Endothelial cell of umbilical vein (primary cell): ENCODE measurements around the gene RBMS3. TPM values are rescaled to one million over a fixed set of nuclear protein-coding genes. Genes with fewer than 3 reads are reported as not detected.
A peak's percentile ranks its signal among the peaks of the same experiment; 100 is the strongest.

Experiments used
- BruUV-seq: library from RNA; stranded (reverse); fragments of 400-500 nt; replicated peaks from 2 replicates; lab custom pipeline; 2021; lab: Mats Ljungman, UMichigan
- CTCF ChIA-PET: fragments of 300-600, 350-600 bp; sonication (Branson Sonifier 250); formaldehyde crosslinking; loops from one replicate; lab custom pipeline; 2021; ENCODE audit warnings: antibody characterized with exemption, inconsistent platforms; lab: Charles Lee
- POLR2A ChIA-PET: fragments of 300-600, 350-600 bp; sonication (Branson Sonifier 250); formaldehyde crosslinking; loops from one replicate; lab custom pipeline; 2021; ENCODE audit warnings: antibody characterized with exemption, inconsistent platforms; lab: Charles Lee
- DNase-seq: peaks from one replicate; pipeline ENCODE4 v3.0.0-alpha.2; 2011; ENCODE audit warnings: low read depth, low spot score
- FAIRE-seq: peaks from 2 replicates; lab custom pipeline; 2011; peaks lifted over from hg19 to GRCh38; lab: Jason Lieb, UNC
- H2AFZ ChIP-seq: 2 replicates; pipeline ENCODE4 v1.6.0; 2012; ENCODE audit warnings: low read depth, low read length, control low read depth, inconsistent platforms
- H3K27ac ChIP-seq: 2 replicates; pipeline ENCODE4 v1.5.1; 2011; ENCODE audit warnings: low read depth, mild to moderate bottlenecking, control low read depth, low read length, moderate library complexity; ENCODE audit not compliant: insufficient read depth
- H3K27me3 ChIP-seq, 2 experiments: 2 replicates each; pipeline versions ENCODE4 v1.6.0 to v1.6.1; 2011; ENCODE audit warnings: low read length in 2 of 2, mixed read lengths in 1 of 2; ENCODE audit not compliant: control insufficient read depth in 2 of 2, insufficient read depth in 2 of 2
- H3K36me3 ChIP-seq, 2 experiments: 2 replicates in 1 of 2; 3 replicates in 1 of 2; pipeline ENCODE4 v1.5.1; 2011; ENCODE audit warnings: low read length in 2 of 2, mild to moderate bottlenecking in 1 of 2, moderate library complexity in 1 of 2; ENCODE audit not compliant: control insufficient read depth in 2 of 2, insufficient read depth in 2 of 2; ENCODE audit errors: extremely low read depth in 1 of 2
- H3K4me1 ChIP-seq: 3 replicates; pipeline ENCODE4 v1.5.1; 2011; ENCODE audit warnings: mild to moderate bottlenecking, low read length; ENCODE audit not compliant: control insufficient read depth, insufficient read depth; ENCODE audit errors: extremely low read depth
- H3K4me2 ChIP-seq: 2 replicates; pipeline ENCODE4 v1.6.1; 2011; ENCODE audit warnings: low read length, control low read depth, mixed read lengths; ENCODE audit not compliant: insufficient read depth
- H3K4me3 ChIP-seq, 3 experiments: fragments of 200-600 bp in 1 of 3; sonication (generic), shearing (Covaris generic) in 1 of 3; replicated peaks in 1 of 3; 2 replicates each; pipeline ENCODE4 v1.5.1; 2011 to 2016; ENCODE audit warnings: control low read depth in 3 of 3, low read length in 3 of 3, mild to moderate bottlenecking in 2 of 3, inconsistent platforms in 1 of 3, low read depth in 1 of 3, moderate library complexity in 1 of 3; ENCODE audit not compliant: insufficient read depth in 1 of 3
- H3K79me2 ChIP-seq: 2 replicates; pipeline ENCODE4 v1.6.0; 2012; ENCODE audit warnings: low read length, inconsistent platforms; ENCODE audit not compliant: control insufficient read depth, insufficient read depth
- H3K9ac ChIP-seq: replicated peaks from 2 replicates; pipeline ENCODE3; 2011; ENCODE audit warnings: low read length, control low read depth; ENCODE audit not compliant: insufficient read depth; ENCODE audit errors: extremely low read depth
- H3K9me1 ChIP-seq: replicated peaks from 3 replicates; pipeline ENCODE4 v1.6.0; 2011; ENCODE audit warnings: mild to moderate bottlenecking, low read length; ENCODE audit not compliant: control insufficient read depth, insufficient read depth; ENCODE audit errors: extremely low read depth
- H3K9me3 ChIP-seq: replicated peaks from 2 replicates; pipeline ENCODE4 v1.5.1; 2012; ENCODE audit warnings: low read length, inconsistent platforms; ENCODE audit not compliant: control insufficient read depth, insufficient read depth
- H4K20me1 ChIP-seq: replicated peaks from 2 replicates; pipeline ENCODE3; 2011; ENCODE audit warnings: mild to moderate bottlenecking, low read length; ENCODE audit not compliant: control insufficient read depth, insufficient read depth; ENCODE audit errors: extremely low read depth
- GATA2 ChIP-seq: IDR thresholded peaks from 2 replicates; pipeline ENCODE4 v1.7.0; 2011; ENCODE audit warnings: low read depth, mild to moderate bottlenecking, moderate library complexity, mixed read lengths, low read length; ENCODE audit not compliant: insufficient read length, insufficient read depth
- MYC ChIP-seq: IDR thresholded peaks from one replicate; pipeline ENCODE4 v1.6.1; 2011; ENCODE audit warnings: mild to moderate bottlenecking, low read depth, low read length
- dilution Hi-C: fragments of 300-500 bp; cut with MboI; formaldehyde crosslinking; loops from one replicate; pipeline ENCODE4 v1.15.0; 2019; ENCODE audit warnings: low sequenced_read_pairs; ENCODE audit not compliant: extremely low pct_ligation_motif_present
- intact Hi-C: fragments of 100-400 bp; cut with micrococcal nuclease; formaldehyde crosslinking; loops from one replicate; pipeline ENCODE4 v1.10.0; 2022
- polyA plus RNA-seq, 4 experiments: library from polyadenylated mRNA; depleted of rRNA in 3 of 4; stranded (reverse) in 3 of 4; unstranded in 1 of 4; fragments of >200 nt; gene quantifications; 2 replicates each; pipeline versions ENCODE4 v1.2.1 to v1.2.3, GENCODE V29; 2011 to 2012; ENCODE audit warnings: missing spikeins in 1 of 4
- total RNA-seq: library from RNA; stranded (reverse); gene quantifications from 2 replicates; pipeline ENCODE4 v1.2.3, GENCODE V29; 2021
- TF ChIP-seq, protein P1 (sequence below): IDR thresholded peaks from 2 replicates; pipeline ENCODE4 v1.6.1; 2011; ENCODE audit not compliant: insufficient read depth, insufficient read length
- TF ChIP-seq, protein P2 (sequence below), 2 donors: IDR thresholded peaks; 1 replicate in 1 of 2; 2 replicates in 1 of 2; pipeline ENCODE4 v1.5.1; 2011; ENCODE audit warnings: low read length in 2 of 2, mild to moderate bottlenecking in 2 of 2, moderate library complexity in 2 of 2, control low read depth in 1 of 2, inconsistent platforms in 1 of 2, low read depth in 1 of 2; ENCODE audit not compliant: insufficient read depth in 1 of 2; ENCODE audit errors: extremely low read depth in 1 of 2

Gene RBMS3
- total and polyA plus RNA-seq, 2 donors (not counting 3 experiments of a cell fraction or from before 2014, with no cell fraction given): 13.6 to 42.3 TPM

GRCh38 chr3:30012941-30013543, 732.2 kb downstream of the RBMS3 start:
- H3K27ac ChIP-seq: no peak overlapping the region
- intact Hi-C loops: loop anchor here (1.0 to 5.0 kb wide), 6 partner anchors 29 to 1536 kb away; no protein-coding TSS in a partner anchor
- no peaks in the 10 kb centered on the region for H3K36me3 ChIP-seq
- BruUV-seq: no TSS peak
- dilution Hi-C loops: no loop called here
- FAIRE-seq: peak; percentile 70
- H4K20me1 ChIP-seq: no peaks in the 10 kb centered on the region
- ChIA-PET POLR2A (interaction anchor here (0.6 kb wide), 1 partner anchor 102 kb away, joined by 3 read pairs; no protein-coding TSS in a partner anchor), CTCF (interaction anchor here (0.5 to 9.0 kb wide), 42 partner anchors 8 to 1435 kb away, joined by 3 to 170 read pairs (median 5); no protein-coding TSS in a partner anchor)
- H3K27me3 ChIP-seq: no peaks in the 10 kb centered on the region
- H3K4me2 ChIP-seq: no peak overlapping the region
- peaks cover 5% of the 10 kb centered on the region for H3K4me1 ChIP-seq
- DNase-seq: peak; percentile 76
- no peaks in the 10 kb centered on the region for H3K9me3 ChIP-seq
- no peak overlapping the region for H3K4me3 ChIP-seq
- no peaks in the 10 kb centered on the region for H3K9me1 ChIP-seq
- TF ChIP-seq, protein P1, sequence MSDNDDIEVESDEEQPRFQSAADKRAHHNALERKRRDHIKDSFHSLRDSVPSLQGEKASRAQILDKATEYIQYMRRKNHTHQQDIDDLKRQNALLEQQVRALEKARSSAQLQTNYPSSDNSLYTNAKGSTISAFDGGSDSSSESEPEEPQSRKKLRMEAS: no peak
- TF ChIP-seq GATA2: peak; percentile 23
- TF ChIP-seq, protein P2, sequence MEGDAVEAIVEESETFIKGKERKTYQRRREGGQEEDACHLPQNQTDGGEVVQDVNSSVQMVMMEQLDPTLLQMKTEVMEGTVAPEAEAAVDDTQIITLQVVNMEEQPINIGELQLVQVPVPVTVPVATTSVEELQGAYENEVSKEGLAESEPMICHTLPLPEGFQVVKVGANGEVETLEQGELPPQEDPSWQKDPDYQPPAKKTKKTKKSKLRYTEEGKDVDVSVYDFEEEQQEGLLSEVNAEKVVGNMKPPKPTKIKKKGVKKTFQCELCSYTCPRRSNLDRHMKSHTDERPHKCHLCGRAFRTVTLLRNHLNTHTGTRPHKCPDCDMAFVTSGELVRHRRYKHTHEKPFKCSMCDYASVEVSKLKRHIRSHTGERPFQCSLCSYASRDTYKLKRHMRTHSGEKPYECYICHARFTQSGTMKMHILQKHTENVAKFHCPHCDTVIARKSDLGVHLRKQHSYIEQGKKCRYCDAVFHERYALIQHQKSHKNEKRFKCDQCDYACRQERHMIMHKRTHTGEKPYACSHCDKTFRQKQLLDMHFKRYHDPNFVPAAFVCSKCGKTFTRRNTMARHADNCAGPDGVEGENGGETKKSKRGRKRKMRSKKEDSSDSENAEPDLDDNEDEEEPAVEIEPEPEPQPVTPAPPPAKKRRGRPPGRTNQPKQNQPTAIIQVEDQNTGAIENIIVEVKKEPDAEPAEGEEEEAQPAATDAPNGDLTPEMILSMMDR (IDR thresholded peaks at IDR 0.05; ENCODE audit: extremely low read depth in 1 of 2, insufficient read depth in 1 of 2, low read depth in 1 of 2, low read length in 2 of 2): peak; percentile 55 to 56
- no peak for TF ChIP-seq MYC
- no peak overlapping the region for H2AFZ ChIP-seq
- H3K9ac ChIP-seq: no peak overlapping the region
- H3K79me2 ChIP-seq: no peaks in the 10 kb centered on the region
